Activated CD4-positive, CD25-positive, alpha-beta regulatory T cell treated with anti-CD3 and anti-CD28 coated beads, Interleukin-2, amount 50 U/mL, for 16 hours (primary cell): ENCODE results near the gene DGKD.

Experiments
- DNase-seq: peaks from one replicate; pipeline ENCODE4 v3.0.0-alpha.2; 2020; ENCODE audit warnings: low read depth, low spot score

DGKD gene

GRCh38 chr2:233410196-233410760 is 56.0 kb downstream of the DGKD start:
- DNase-seq: no peak

- DNase-seq: no peak
Measured at GRCh38 chr2:233411162-233411561, 56.9 kb downstream of the DGKD start.

DNA sequence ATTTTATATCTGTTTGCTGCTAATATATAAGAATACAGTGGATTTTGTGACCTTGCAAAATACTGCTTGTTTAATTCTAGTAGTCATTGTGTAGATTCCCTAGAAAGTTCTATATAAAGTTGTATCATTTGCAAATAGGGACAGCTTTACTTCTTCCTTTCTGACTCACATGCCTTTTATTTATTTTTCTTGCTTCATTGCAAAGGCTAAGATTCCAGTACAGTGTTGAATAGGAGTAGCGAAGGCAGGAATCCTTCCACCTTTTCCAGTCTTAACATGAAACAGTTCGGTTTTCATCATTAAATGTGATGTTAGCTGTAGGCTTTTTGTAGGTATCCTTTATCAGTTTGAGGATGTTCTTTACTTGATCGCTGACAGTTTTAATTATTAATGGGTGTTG is 58.1 kb downstream of the DGKD start:
- no peak for DNase-seq

- DNase-seq: no peak
Measured at GRCh38 chr2:233413046-233413445, 58.8 kb downstream of the DGKD start.

- DNase-seq: no peak
Measured at GRCh38 chr2:233413559-233414272, 59.4 kb downstream of the DGKD start.

DNA sequence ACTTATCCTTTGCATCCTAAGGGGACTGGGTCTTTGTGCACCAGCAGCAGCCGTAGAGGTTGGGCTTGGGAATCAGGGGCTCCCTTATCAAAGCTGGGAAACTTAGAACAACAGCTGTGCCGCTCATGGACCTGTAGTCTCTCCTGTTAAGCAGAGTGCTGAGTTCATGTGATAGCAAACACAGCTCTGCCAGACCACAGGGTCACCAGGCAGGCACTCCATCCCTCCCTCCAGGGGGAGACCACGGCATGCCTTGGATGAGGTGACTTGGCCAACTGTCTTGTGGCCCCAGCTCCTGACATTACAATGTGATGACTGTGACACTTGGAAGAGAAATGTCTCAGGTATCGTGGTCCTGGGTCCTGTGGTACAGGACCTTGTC is 60.0 kb downstream of the DGKD start:
- no peak for DNase-seq

GRCh38 chr2:233414777-233415570 is 60.7 kb downstream of the DGKD start:
- no peak for DNase-seq

DNA sequence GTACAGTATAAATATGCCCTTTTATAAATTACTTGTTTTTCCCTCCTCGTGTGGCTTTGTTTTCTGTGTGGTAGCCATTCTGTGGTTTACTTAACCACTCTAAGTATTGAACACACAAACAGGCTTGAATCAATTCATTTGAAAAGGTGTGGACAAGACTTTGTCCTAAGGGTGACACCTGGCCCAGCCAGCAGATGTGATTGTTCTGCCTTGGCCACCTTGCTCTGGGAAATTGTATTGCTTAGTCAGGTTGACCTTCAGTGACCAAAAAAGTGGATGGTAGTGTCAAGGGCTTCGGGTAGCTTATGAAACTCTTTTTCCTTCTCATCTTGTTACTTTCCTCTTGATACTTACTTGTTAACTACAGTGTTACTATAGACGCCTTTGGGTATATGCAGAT is 61.9 kb downstream of the DGKD start:
- DNase-seq: no peak

- no peak for DNase-seq
Measured at GRCh38 chr2:233416706-233417105, 62.4 kb downstream of the DGKD start.

- no peak for DNase-seq
Measured at GRCh38 chr2:233417282-233417681, 63.0 kb downstream of the DGKD start.

DNA sequence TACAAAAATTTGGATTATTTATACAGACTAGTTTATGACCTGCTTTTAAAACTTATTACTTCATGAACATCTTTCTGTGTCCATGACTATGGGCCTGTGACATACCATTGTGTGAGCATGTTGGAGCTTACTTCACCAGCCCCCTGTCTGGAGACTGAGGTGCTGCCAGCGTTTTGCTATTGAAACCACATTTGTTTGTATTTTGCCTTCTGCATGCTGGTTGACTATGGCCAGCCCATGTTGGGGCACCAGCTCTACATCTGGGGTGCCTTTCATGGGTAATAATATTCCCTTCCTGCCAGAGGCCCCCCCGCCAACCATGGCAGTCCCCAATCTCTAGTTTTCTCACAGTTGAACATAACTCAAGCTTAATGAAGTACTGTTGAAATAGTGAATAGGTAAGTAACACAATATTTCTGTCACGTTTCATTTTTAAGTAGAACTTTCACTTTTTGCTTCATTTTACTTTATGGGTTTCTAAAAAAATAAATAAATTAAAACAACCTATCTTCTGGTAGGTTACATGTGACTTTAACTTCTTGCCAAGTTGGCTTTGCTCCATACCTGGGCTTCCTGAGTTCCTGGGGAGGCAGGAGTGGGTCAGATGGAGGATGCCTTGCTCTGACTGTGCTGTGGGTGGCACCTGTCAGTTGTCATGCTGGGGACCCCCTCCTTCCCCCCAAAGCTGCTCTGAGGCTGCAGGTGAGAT is 63.9 kb downstream of the DGKD start:
- DNase-seq: no peak

- DNase-seq: no peak
Measured at GRCh38 chr2:233418761-233419546, 64.7 kb downstream of the DGKD start.

- no peak for DNase-seq
Measured at GRCh38 chr2:233419602-233420391, 65.5 kb downstream of the DGKD start.

GRCh38 chr2:233421091-233421816 is 67.0 kb downstream of the DGKD start:
- DNase-seq: no peak

DNA sequence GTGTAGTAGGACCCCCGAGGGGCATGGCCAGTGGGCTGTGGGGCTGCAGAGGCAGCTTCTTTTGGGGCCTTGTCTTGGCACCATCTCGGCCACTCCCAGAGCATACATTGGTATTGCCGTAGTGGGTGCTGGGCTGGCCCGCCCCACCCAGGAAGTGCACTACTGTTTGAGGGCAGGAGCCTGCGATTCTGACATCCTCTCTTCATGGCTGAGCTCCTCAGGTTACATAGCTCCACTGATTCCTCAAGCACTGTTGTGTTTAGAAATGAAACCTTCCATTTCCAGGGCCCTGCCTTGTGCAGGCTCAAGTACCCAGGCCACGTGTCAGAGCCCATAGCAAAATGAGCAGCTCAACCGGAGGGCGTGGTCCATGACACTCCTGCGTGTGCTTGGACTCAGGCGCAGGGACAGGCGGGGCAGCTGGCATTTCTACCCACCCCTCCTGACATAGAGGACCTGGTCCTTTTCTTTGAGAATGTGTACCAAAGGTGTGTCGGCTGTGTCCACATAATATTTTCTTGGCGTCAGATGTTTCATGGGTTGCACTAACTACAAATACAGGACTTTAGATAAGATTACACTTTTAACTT is 67.9 kb downstream of the DGKD start:
- DNase-seq: no peak

GRCh38 chr2:233422649-233423551 is 68.6 kb downstream of the DGKD start:
- no peak for DNase-seq

DNA sequence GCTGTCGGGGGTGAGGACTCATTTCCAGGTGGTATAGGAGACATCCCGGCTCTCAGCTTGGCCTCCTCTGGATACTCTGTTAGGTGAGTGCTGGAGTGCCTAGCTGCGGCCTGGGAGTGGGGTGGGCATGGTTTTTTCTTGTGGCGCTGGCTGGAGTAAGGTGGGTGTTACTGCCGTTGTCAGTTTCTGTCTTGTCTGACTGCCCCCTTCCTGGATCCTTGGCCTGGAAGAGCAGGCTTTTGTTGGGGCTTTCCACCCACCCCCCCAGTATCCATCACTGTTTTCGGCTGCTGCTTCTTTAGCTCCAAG is 69.2 kb downstream of the DGKD start:
- DNase-seq: no peak

- no peak for DNase-seq
Measured at GRCh38 chr2:233424154-233424951, 70.1 kb downstream of the DGKD start.
